PC-9 (cell line): ENCODE data around the gene FCRL4. TPM values are rescaled to one million over a fixed set of nuclear protein-coding genes. Genes with fewer than 3 reads are reported as not detected.
"Not testable (repeated sequence)": the region's sequence is repeated elsewhere in the genome, so short reads cannot be mapped to it uniquely, and the experiment has no call there.

Experiments
- BruUV-seq: library from RNA; stranded (reverse); fragments of 400-500 nt; replicated peaks from 2 replicates; lab custom pipeline; 2021; lab: Mats Ljungman, UMichigan
- CTCF ChIA-PET: fragments of 300-600 bp; sonication (Branson Sonifier 250); formaldehyde crosslinking; loops from one replicate; lab custom pipeline; 2022; ENCODE audit warnings: antibody characterized with exemption; lab: Charles Lee
- POLR2A ChIA-PET: fragments of 300-600 bp; sonication (Branson Sonifier 250); formaldehyde crosslinking; loops from one replicate; lab custom pipeline; 2022; ENCODE audit warnings: antibody characterized with exemption; ENCODE audit not compliant: unreplicated experiment; lab: Charles Lee
- DNase-seq, 2 experiments: peaks; one replicate each; pipeline versions ENCODE4 v3.0.0 to v3.0.0-alpha.2; 2015 to 2022; ENCODE audit warnings: mixed read lengths in 1 of 2
- H2AFZ ChIP-seq: fragments of 200-600 bp; sonication (generic); 2 replicates; pipeline ENCODE4 v1.8.1; 2017; ENCODE audit warnings: antibody characterized with exemption
- H3F3A ChIP-seq: fragments of 200-600 bp; sonication (generic); 2 replicates; pipeline ENCODE4 v1.8.1; 2017; ENCODE audit warnings: antibody characterized with exemption, mild to moderate bottlenecking, low read depth; ENCODE audit not compliant: insufficient read depth
- H3K27ac ChIP-seq: fragments of 200-600 bp; sonication (generic); 2 replicates; pipeline ENCODE4 v1.6.1; 2016; ENCODE audit warnings: mixed run types
- H3K27me3 ChIP-seq: fragments of 200-600 bp; sonication (generic); 2 replicates; pipeline ENCODE4 v1.6.1; 2016; ENCODE audit warnings: low read depth, mixed run types; ENCODE audit not compliant: insufficient read depth
- H3K36me3 ChIP-seq: fragments of 200-600 bp; sonication (generic); 2 replicates; pipeline ENCODE4 v1.6.1; 2016; ENCODE audit warnings: low read depth, mixed run types
- H3K4me1 ChIP-seq: fragments of 200-600 bp; sonication (generic); replicated peaks from 2 replicates; pipeline ENCODE4 v1.6.1; 2016; ENCODE audit warnings: mixed run types; ENCODE audit not compliant: insufficient read depth
- H3K4me2 ChIP-seq: fragments of 200-600 bp; sonication (generic); 2 replicates; pipeline ENCODE4 v1.6.1; 2017; ENCODE audit warnings: mixed run types
- H3K4me3 ChIP-seq: fragments of 200-600 bp; sonication (generic); 2 replicates; pipeline ENCODE4 v1.6.1; 2016; ENCODE audit warnings: mixed run types
- H3K79me2 ChIP-seq: fragments of 200-600 bp; sonication (generic); 2 replicates; pipeline ENCODE4 v1.6.1; 2017; ENCODE audit warnings: low read depth, mixed run types
- H3K9me2 ChIP-seq: fragments of 200-600 bp; sonication (generic); 2 replicates; pipeline ENCODE4 v1.8.1; 2017; ENCODE audit warnings: mild to moderate bottlenecking; ENCODE audit not compliant: insufficient read depth
- H3K9me3 ChIP-seq: fragments of 200-600 bp; sonication (generic); 2 replicates; pipeline ENCODE4 v1.8.1; 2016; ENCODE audit warnings: low read depth; ENCODE audit not compliant: insufficient read depth
- H4K20me1 ChIP-seq: fragments of 200-600 bp; sonication (generic); 2 replicates; pipeline ENCODE4 v1.8.1; 2017; ENCODE audit not compliant: insufficient read depth
- EZH2 ChIP-seq: fragments of 200-600 bp; sonication (generic); IDR thresholded peaks from 2 replicates; pipeline ENCODE4 v1.8.0; 2017; ENCODE audit warnings: antibody characterized with exemption, low read depth
- intact Hi-C: fragments of 100-400 bp; cut with micrococcal nuclease; formaldehyde crosslinking; loops from one replicate; pipeline ENCODE4 v1.10.0; 2022; ENCODE audit not compliant: unreplicated experiment
- total RNA-seq: library from RNA; stranded (reverse); gene quantifications from 2 replicates; pipeline ENCODE4 v1.2.3, GENCODE V29; 2021
- TF ChIP-seq, protein P1 (sequence below): fragments of 200-600 bp; sonication (generic); conservative IDR thresholded peaks from 2 replicates; pipeline ENCODE4 v1.6.1; 2017; ENCODE audit warnings: mixed run types, antibody characterized with exemption, mild to moderate bottlenecking, moderate library complexity

Gene FCRL4
- total RNA-seq, 1 experiment from 2014 or later, result not detected

DNA sequence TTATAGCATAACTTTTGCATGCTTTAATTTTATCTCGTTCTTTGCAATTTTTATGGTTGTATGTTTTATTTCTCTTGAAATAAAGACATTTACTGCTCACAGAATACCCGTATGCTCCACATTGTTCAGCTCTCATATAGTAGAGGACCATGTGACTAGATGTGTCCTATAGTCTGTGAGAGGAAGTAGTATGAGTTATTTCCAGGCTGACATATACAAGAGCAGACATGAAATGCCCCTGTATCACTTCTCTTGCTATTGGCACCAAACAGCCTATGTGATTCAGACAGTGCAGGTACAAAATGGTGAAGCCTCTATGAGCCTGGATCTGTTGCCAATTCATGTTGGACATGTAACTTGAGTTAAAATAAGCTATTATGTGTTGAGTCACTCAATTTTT, 39.8 kb downstream of the FCRL4 start:
- POLR2A ChIA-PET, result no interaction called here

DNA sequence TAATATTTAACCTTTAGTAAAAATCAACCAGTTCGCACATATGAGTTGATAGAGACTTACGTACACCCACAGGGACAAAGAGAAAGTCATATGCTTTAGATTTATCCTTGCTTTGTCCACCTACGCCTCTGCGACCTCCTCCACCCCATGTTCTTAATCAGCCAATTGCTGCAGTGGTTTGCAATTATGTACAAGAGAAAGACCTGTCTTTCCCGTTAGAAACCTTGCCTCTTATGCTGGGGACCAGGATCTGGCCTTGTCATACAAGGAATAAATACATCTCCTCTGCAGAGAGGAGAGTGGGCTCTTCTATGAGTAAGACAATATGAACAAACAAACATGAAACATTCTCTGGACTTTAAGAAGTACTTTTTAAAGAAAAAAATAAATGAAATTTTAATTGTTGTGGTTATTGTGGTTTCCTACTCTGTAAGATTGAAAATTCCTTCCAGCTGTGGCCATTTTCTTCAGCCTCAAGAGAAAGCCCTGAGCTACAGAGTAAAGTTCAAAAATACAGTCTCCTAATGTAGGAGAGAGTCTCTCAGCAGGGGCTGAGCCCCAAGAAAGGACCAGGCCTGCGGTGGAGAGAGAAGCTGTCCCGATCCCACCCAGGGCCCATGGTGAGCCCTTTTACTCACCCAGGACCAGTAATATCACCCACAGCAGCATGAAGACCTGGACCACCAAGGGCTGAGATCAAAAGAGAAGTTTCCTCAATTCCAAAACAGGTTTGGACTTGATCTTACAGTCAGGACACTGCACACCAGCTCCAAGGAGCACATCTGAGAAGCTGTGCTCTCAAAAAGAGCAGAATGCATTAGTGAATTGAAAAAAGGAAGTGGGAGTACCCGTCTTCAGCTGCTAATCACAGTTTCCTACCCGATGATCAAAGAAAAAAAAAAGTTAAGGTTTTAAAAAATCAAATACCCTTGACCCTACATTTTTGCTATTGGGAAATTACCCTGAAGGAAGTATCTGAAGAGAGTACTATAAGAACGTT, 45.9 kb downstream of the FCRL4 start, which contains the start of gene FCRL5:
Gene FCRL5 (minus strand): TSS at position 822 of the 1,000 bp plus-strand sequence. CDS start 153 bp downstream, at position 669.
- no peak within 1 kb of the TSS for H3K4me3 ChIP-seq
- TF ChIP-seq EZH2, result no peak
- TF ChIP-seq, protein P1, sequence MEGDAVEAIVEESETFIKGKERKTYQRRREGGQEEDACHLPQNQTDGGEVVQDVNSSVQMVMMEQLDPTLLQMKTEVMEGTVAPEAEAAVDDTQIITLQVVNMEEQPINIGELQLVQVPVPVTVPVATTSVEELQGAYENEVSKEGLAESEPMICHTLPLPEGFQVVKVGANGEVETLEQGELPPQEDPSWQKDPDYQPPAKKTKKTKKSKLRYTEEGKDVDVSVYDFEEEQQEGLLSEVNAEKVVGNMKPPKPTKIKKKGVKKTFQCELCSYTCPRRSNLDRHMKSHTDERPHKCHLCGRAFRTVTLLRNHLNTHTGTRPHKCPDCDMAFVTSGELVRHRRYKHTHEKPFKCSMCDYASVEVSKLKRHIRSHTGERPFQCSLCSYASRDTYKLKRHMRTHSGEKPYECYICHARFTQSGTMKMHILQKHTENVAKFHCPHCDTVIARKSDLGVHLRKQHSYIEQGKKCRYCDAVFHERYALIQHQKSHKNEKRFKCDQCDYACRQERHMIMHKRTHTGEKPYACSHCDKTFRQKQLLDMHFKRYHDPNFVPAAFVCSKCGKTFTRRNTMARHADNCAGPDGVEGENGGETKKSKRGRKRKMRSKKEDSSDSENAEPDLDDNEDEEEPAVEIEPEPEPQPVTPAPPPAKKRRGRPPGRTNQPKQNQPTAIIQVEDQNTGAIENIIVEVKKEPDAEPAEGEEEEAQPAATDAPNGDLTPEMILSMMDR, result no peak
- ChIA-PET POLR2A (no interaction called here), CTCF (interaction anchor here (0.6 kb wide), 1 partner anchor 18 kb away, joined by 3 read pairs; no protein-coding TSS in a partner anchor)
- no peaks in the 10 kb centered on the region for H3K9me3 ChIP-seq
- BruUV-seq, result no TSS peak
- H3K9me2 ChIP-seq, result no peaks in the 10 kb centered on the region
- H3K79me2 ChIP-seq, result no peaks in the 10 kb centered on the region
- H3K4me1 ChIP-seq, result no peaks in the 10 kb centered on the region
- intact Hi-C loops, result no loop called here
- no peaks in the 10 kb centered on the region for H3K36me3 ChIP-seq
- H3F3A ChIP-seq, result no peaks in the 10 kb centered on the region
- H3K27ac ChIP-seq, result no peak within 1 kb of the TSS
- DNase-seq, result no peak
- no peak within 1 kb of the TSS for H3K4me2 ChIP-seq
- H4K20me1 ChIP-seq, result no peaks in the 10 kb centered on the region
- no peaks in the 10 kb centered on the region; the same call in 1 of the 2 replicates for H3K27me3 ChIP-seq
- H2AFZ ChIP-seq, result no peak within 1 kb of the TSS

More for the DNA sequence above, 39.8 kb downstream of the FCRL4 start:
- CTCF ChIA-PET, result no interaction called here
- TF ChIP-seq EZH2, result no peak
- TF ChIP-seq, protein P1, result no peak
- Histone ChIP-seq H3K79me2 (no peaks in the 10 kb centered on the region), H3K27me3 (no peaks in the 10 kb centered on the region; the same call in 1 of the 2 replicates), H2AFZ (no peak overlapping the region), H3K9me2 (no peaks in the 10 kb centered on the region), H3K27ac (no peak overlapping the region), H3K36me3 (no peaks in the 10 kb centered on the region), H3K4me2 (no peak overlapping the region), H3K9me3 (no peaks in the 10 kb centered on the region), H3K4me3 (no peak overlapping the region), H3F3A (no peaks in the 10 kb centered on the region), H3K4me1 (no peaks in the 10 kb centered on the region), H4K20me1 (no peaks in the 10 kb centered on the region)
- intact Hi-C loops, result no loop called here
- no peak for DNase-seq
- no TSS peak for BruUV-seq

DNA sequence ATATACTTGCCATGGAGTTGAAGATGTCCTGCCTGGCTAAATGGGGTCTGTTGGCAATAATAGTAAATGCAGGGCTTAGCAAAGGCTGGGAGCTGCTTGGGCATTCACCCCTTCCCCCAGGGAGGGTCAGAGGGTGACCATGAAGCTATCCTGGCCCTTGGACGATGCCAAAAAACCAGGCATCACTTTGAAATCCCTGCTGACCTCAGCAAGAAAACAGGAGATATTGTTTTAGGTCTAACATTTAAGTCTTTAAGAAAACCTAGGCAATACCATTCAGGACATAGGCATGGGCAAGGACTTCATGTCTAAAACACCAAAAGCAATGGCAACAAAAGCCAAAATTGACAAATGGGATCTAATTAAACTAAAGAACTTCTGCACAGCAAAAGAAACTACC, 49.8 kb downstream of the FCRL4 start:
- H3K27me3 ChIP-seq, result peaks cover 23% of the 10 kb centered on the region; the same call in 1 of the 2 replicates
- H3K4me2 ChIP-seq, BruUV-seq, H3K9me3 ChIP-seq, H3K36me3 ChIP-seq, H3K79me2 ChIP-seq, H3F3A ChIP-seq, H3K4me3 ChIP-seq, POLR2A ChIA-PET, H3K27ac ChIP-seq, DNase-seq, H3K9me2 ChIP-seq, intact Hi-C loops, H2AFZ ChIP-seq, H4K20me1 ChIP-seq, H3K4me1 ChIP-seq, CTCF ChIA-PET: not testable (repeated sequence)
